HCT116 (cell line): ENCODE data around the gene MIPEP. TPM values are rescaled to one million over a fixed set of nuclear protein-coding genes. Genes with fewer than 3 reads are reported as not detected.

ENCODE experiments used
- ATAC-seq: fragments of 200-7000 bp; cut with Tn5 transposase; 2 replicates; pipeline ENCODE4 v1.9.1; 2020; ENCODE audit warnings: mild to moderate bottlenecking, moderate library complexity
- BruUV-seq: library from RNA; stranded (reverse); fragments of 400-500 nt; replicated peaks from 2 replicates; lab custom pipeline; 2021; lab: Mats Ljungman, UMichigan
- CTCF ChIA-PET: fragments of 300-600 bp; sonication (Branson Sonifier 250); formaldehyde crosslinking; loops from one replicate; lab custom pipeline; 2021; ENCODE audit warnings: antibody characterized with exemption; lab: Charles Lee
- POLR2A ChIA-PET: fragments of 300-600, 350-600 bp; sonication (Branson Sonifier 250); formaldehyde crosslinking; loops from one replicate; lab custom pipeline; 2021; ENCODE audit warnings: antibody characterized with exemption; lab: Charles Lee
- RAD21 ChIA-PET, 2 experiments: fragments of 300-600 bp; sonication (Branson Sonifier 250); formaldehyde crosslinking; loops; one replicate each; lab custom pipeline; 2023; ENCODE audit warnings: low total read pairs in 2 of 2; ENCODE audit not compliant: uncharacterized antibody in 2 of 2, unreplicated experiment in 2 of 2, low non-redundant PET in 1 of 2; lab: Charles Lee
- DNase-seq: peaks from one replicate; pipeline ENCODE4 v3.0.0-alpha.2; 2010; ENCODE audit warnings: low read depth, low spot score
- H2AFZ ChIP-seq: fragments of 200-600 bp; shearing (Covaris generic), sonication (generic); 2 replicates; pipeline ENCODE4 v1.6.1; 2017; ENCODE audit warnings: low read depth, mixed run types, mixed read lengths, antibody characterized with exemption, low read length; ENCODE audit not compliant: poor library complexity, severe bottlenecking
- H3K27ac ChIP-seq: 2 replicates; pipeline ENCODE4 v1.5.1; 2012; ENCODE audit warnings: low read depth, low read length
- H3K27me3 ChIP-seq: fragments of 200-600 bp; sonication (generic); 2 replicates; pipeline ENCODE4 v1.6.1; 2016; ENCODE audit warnings: mixed run types, low read length, mixed read lengths; ENCODE audit not compliant: insufficient read depth
- H3K36me3 ChIP-seq, 2 experiments: fragments of 200-500 bp in 1 of 2; fragments of 200-600 bp in 1 of 2; sonication (Bioruptor generic) in 1 of 2; sonication (generic) in 1 of 2; 2 replicates each; pipeline versions ENCODE4 v1.5.1 to v1.6.1; 2014 to 2016; ENCODE audit warnings: low read length in 2 of 2, inconsistent platforms in 1 of 2, mixed read lengths in 1 of 2, mixed run types in 1 of 2; ENCODE audit not compliant: insufficient read depth in 2 of 2, control insufficient read depth in 1 of 2
- H3K4me1 ChIP-seq, 2 experiments: fragments of 200-600 bp in 1 of 2; sonication (generic) in 1 of 2; 2 replicates each; pipeline versions ENCODE4 v1.5.1 to v1.6.1; 2012 to 2017; ENCODE audit warnings: low read length in 2 of 2, inconsistent platforms in 1 of 2, mild to moderate bottlenecking in 1 of 2, mixed read lengths in 1 of 2, mixed run types in 1 of 2, moderate library complexity in 1 of 2; ENCODE audit not compliant: insufficient read depth in 2 of 2, control insufficient read depth in 1 of 2
- H3K4me2 ChIP-seq: fragments of 200-600 bp; sonication (generic); 2 replicates; pipeline ENCODE4 v1.6.1; 2017; ENCODE audit warnings: mixed run types, low read length, mixed read lengths
- H3K4me3 ChIP-seq, 2 experiments: fragments of 200-600 bp in 1 of 2; sonication (generic) in 1 of 2; replicated peaks in 1 of 2; 2 replicates each; pipeline ENCODE4 v1.5.1; 2011 to 2016; ENCODE audit warnings: low read length in 2 of 2, control low read depth in 1 of 2, low read depth in 1 of 2, mild to moderate bottlenecking in 1 of 2, mixed read lengths in 1 of 2, mixed run types in 1 of 2
- H3K79me2 ChIP-seq: fragments of 200-600 bp; sonication (generic); 2 replicates; pipeline ENCODE4 v1.6.1; 2017; ENCODE audit warnings: mild to moderate bottlenecking, mixed run types, low read length, moderate library complexity, mixed read lengths; ENCODE audit not compliant: insufficient read depth
- H3K9ac ChIP-seq: fragments of 200-600 bp; sonication (generic); 2 replicates; pipeline ENCODE4 v1.6.1; 2016; ENCODE audit warnings: low read length, mixed read lengths
- H3K9me2 ChIP-seq: fragments of 200-600 bp; sonication (generic), shearing (Covaris generic); 2 replicates; pipeline ENCODE4 v1.6.1; 2017; ENCODE audit warnings: mixed run types, mild to moderate bottlenecking, moderate library complexity; ENCODE audit not compliant: insufficient read depth
- H3K9me3 ChIP-seq, 2 experiments: fragments of 200-500 bp in 1 of 2; fragments of 200-600 bp in 1 of 2; sonication (Bioruptor generic) in 1 of 2; sonication (generic) in 1 of 2; 2 replicates each; pipeline ENCODE4 v1.6.1; 2014 to 2017; ENCODE audit warnings: low read length in 2 of 2, mixed read lengths in 2 of 2, inconsistent platforms in 1 of 2, low read depth in 1 of 2, mild to moderate bottlenecking in 1 of 2, mixed run types in 1 of 2, moderate library complexity in 1 of 2; ENCODE audit not compliant: control insufficient read depth in 1 of 2, insufficient read depth in 1 of 2
- H4K20me1 ChIP-seq: fragments of 200-600 bp; sonication (generic), shearing (Covaris generic); 2 replicates; pipeline ENCODE4 v1.6.1; 2017; ENCODE audit warnings: mixed run types, mild to moderate bottlenecking, moderate library complexity; ENCODE audit not compliant: insufficient read depth
- CBX3 ChIP-seq: IDR thresholded peaks from 2 replicates; pipeline ENCODE4 v1.6.1; 2012; ENCODE audit warnings: low read depth
- CEBPB ChIP-seq: IDR thresholded peaks from 2 replicates; pipeline ENCODE4 v1.6.1; 2012; ENCODE audit warnings: low read depth
- CTCF ChIP-seq, 3 experiments: fragments of 200-600 bp in 1 of 3; sonication (generic) in 1 of 3; IDR thresholded peaks in 2 of 3; conservative IDR thresholded peaks in 1 of 3; 2 replicates each; pipeline ENCODE4 v1.5.1; 2012 to 2017; ENCODE audit warnings: low read depth in 2 of 3, low read length in 2 of 3, antibody characterized with exemption in 1 of 3, borderline replicate concordance in 1 of 3, control low read depth in 1 of 3, mild to moderate bottlenecking in 1 of 3, mixed read lengths in 1 of 3, mixed run types in 1 of 3, moderate library complexity in 1 of 3; ENCODE audit not compliant: insufficient read depth in 1 of 3
- EGR1 ChIP-seq: IDR thresholded peaks from 2 replicates; pipeline ENCODE4 v1.6.1; 2012; ENCODE audit warnings: low read depth
- ELF1 ChIP-seq: IDR thresholded peaks from 2 replicates; pipeline ENCODE4 v1.6.1; 2012; ENCODE audit warnings: low read depth, borderline replicate concordance
- FOSL1 ChIP-seq: IDR thresholded peaks from 2 replicates; pipeline ENCODE4 v1.6.1; 2012; ENCODE audit warnings: low read depth
- JUND ChIP-seq: IDR thresholded peaks from 2 replicates; pipeline ENCODE4 v1.6.1; 2012
- POLR2AphosphoS5 ChIP-seq: IDR thresholded peaks from 2 replicates; pipeline ENCODE4 v1.6.1; 2011; ENCODE audit warnings: mild to moderate bottlenecking, low read depth, low read length, moderate library complexity
- RAD21 ChIP-seq: IDR thresholded peaks from 2 replicates; pipeline ENCODE4 v1.6.1; 2012; ENCODE audit warnings: low read depth, mild to moderate bottlenecking
- SP1 ChIP-seq: IDR thresholded peaks from 2 replicates; pipeline ENCODE4 v1.6.1; 2012; ENCODE audit warnings: low read depth
- SRF ChIP-seq: IDR thresholded peaks from 2 replicates; pipeline ENCODE4 v1.6.1; 2012; ENCODE audit warnings: low read depth
- YY1 ChIP-seq: IDR thresholded peaks from 2 replicates; pipeline ENCODE4 v1.6.1; 2011; ENCODE audit warnings: low read length, low read depth, moderate library complexity, mild to moderate bottlenecking; ENCODE audit not compliant: insufficient replicate concordance; ENCODE audit errors: extremely low read depth
- ZFX ChIP-seq: fragments of 450-650 bp; IDR thresholded peaks from 2 replicates; pipeline ENCODE4 v1.6.1; 2017
- intact Hi-C: fragments of 100-400 bp; cut with micrococcal nuclease; formaldehyde crosslinking; loops from 2 replicates; pipeline ENCODE4 v1.10.0; 2022
- total RNA-seq: library from RNA; stranded (reverse); gene quantifications from one replicate; pipeline ENCODE4 v1.2.1, GENCODE V29; 2021; ENCODE audit not compliant: unreplicated experiment
- TF ChIP-seq, protein P1 (sequence below): IDR thresholded peaks from 2 replicates; pipeline ENCODE4 v1.6.1; 2012
- TF ChIP-seq, protein P2 (sequence below): IDR thresholded peaks from 2 replicates; pipeline ENCODE4 v1.6.1; 2012
- TF ChIP-seq, protein P3 (sequence below): IDR thresholded peaks from 2 replicates; pipeline ENCODE4 v1.6.1; 2012; ENCODE audit warnings: low read depth

The MIPEP gene
- total RNA-seq, 1 experiment from 2014 or later, result 33.3 TPM

GRCh38 chr13:23844132-23844531 lies 45.1 kb downstream of the MIPEP start (continued):
- TF ChIP-seq, protein P1, sequence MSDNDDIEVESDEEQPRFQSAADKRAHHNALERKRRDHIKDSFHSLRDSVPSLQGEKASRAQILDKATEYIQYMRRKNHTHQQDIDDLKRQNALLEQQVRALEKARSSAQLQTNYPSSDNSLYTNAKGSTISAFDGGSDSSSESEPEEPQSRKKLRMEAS, result no peak
- TF ChIP-seq CBX3 (no peak), RAD21 (no peak), SP1 (no peak), ELF1 (no peak), YY1 (no peak), CEBPB (no peak), JUND (no peak)
- TF ChIP-seq, protein P2, sequence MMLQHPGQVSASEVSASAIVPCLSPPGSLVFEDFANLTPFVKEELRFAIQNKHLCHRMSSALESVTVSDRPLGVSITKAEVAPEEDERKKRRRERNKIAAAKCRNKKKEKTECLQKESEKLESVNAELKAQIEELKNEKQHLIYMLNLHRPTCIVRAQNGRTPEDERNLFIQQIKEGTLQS, result no peak
- TF ChIP-seq, protein P3, sequence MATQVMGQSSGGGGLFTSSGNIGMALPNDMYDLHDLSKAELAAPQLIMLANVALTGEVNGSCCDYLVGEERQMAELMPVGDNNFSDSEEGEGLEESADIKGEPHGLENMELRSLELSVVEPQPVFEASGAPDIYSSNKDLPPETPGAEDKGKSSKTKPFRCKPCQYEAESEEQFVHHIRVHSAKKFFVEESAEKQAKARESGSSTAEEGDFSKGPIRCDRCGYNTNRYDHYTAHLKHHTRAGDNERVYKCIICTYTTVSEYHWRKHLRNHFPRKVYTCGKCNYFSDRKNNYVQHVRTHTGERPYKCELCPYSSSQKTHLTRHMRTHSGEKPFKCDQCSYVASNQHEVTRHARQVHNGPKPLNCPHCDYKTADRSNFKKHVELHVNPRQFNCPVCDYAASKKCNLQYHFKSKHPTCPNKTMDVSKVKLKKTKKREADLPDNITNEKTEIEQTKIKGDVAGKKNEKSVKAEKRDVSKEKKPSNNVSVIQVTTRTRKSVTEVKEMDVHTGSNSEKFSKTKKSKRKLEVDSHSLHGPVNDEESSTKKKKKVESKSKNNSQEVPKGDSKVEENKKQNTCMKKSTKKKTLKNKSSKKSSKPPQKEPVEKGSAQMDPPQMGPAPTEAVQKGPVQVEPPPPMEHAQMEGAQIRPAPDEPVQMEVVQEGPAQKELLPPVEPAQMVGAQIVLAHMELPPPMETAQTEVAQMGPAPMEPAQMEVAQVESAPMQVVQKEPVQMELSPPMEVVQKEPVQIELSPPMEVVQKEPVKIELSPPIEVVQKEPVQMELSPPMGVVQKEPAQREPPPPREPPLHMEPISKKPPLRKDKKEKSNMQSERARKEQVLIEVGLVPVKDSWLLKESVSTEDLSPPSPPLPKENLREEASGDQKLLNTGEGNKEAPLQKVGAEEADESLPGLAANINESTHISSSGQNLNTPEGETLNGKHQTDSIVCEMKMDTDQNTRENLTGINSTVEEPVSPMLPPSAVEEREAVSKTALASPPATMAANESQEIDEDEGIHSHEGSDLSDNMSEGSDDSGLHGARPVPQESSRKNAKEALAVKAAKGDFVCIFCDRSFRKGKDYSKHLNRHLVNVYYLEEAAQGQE, result no peak

- Histone ChIP-seq H2AFZ (no peak overlapping the region), H3K79me2 (no peaks in the 10 kb centered on the region), H3K4me2 (no peak overlapping the region), H4K20me1 (no peaks in the 10 kb centered on the region), H3K9me3 (no peaks in the 10 kb centered on the region), H3K4me1 (no peaks in the 10 kb centered on the region), H3K27me3 (no peaks in the 10 kb centered on the region), H3K9me2 (no peaks in the 10 kb centered on the region), H3K9ac (no peak overlapping the region), H3K36me3 (no peaks in the 10 kb centered on the region; a peak in 1 of 4 replicates), H3K27ac (no peak overlapping the region), H3K4me3 (no peak overlapping the region)
- RAD21 ChIA-PET, result no interaction called here
- CTCF ChIA-PET, result no interaction called here
- TF ChIP-seq EGR1 (no peak), CBX3 (no peak), SRF (no peak), CTCF (IDR thresholded peaks at IDR 0.05 in 2 of 3, conservative IDR thresholded peaks at IDR 0.05 in 1 of 3; ENCODE audit: borderline replicate concordance in 1 of 3, insufficient read depth in 1 of 3, low read depth in 2 of 3, low read length in 2 of 3) (no peak), ZFX (no peak), FOSL1 (no peak), RAD21 (no peak), YY1 (no peak), JUND (no peak), CEBPB (no peak), POLR2AphosphoS5 (no peak)
- TF ChIP-seq, protein P2, result no peak
- POLR2A ChIA-PET, result no interaction called here
- no peak for DNase-seq
- intact Hi-C loops, result no loop called here
- ATAC-seq, result no peak
- BruUV-seq, result no TSS peak
Observed at GRCh38 chr13:23843436-23843835, 45.8 kb downstream of the MIPEP start.
